Stimulated activated CD4-positive, alpha-beta T cell treated with anti-CD3 and anti-CD28 coated beads, Interleukin-4, amount 100 ng/mL, for 1 hour (primary cell): Measurements from ENCODE around the gene TGM2.

Experiments
- DNase-seq: peaks from one replicate; pipeline ENCODE4 v3.0.0-alpha.2; 2020

The TGM2 gene

GRCh38 chr20:38129248-38129865, 35.7 kb downstream of the TGM2 start:
- no peak for DNase-seq

DNA sequence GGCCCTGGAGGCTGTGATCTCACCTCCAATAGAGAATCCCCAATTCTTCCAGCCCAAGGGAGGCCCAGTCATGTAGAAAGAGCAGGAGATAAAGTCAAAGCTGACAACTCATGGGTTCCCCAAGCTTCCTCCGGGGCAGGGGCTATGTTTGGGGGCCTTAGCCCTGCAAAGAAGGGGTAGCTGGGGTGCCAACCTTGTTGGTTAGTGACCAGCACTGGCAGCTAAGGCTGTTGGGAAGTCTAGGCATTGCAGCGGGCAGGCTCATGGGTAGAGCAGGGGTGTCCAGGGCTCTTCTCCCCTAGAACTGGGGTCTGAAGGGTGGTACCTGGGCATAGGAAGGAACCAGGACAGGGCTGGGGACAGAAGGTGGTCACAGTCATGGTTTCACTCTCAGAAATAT, 36.4 kb downstream of the TGM2 start:
- DNase-seq = no peak

- DNase-seq = no peak
Measured at GRCh38 chr20:38127920-38128528, 37.0 kb downstream of the TGM2 start.

- DNase-seq = no peak
Measured at GRCh38 chr20:38126932-38127621, 38.0 kb downstream of the TGM2 start.

DNA sequence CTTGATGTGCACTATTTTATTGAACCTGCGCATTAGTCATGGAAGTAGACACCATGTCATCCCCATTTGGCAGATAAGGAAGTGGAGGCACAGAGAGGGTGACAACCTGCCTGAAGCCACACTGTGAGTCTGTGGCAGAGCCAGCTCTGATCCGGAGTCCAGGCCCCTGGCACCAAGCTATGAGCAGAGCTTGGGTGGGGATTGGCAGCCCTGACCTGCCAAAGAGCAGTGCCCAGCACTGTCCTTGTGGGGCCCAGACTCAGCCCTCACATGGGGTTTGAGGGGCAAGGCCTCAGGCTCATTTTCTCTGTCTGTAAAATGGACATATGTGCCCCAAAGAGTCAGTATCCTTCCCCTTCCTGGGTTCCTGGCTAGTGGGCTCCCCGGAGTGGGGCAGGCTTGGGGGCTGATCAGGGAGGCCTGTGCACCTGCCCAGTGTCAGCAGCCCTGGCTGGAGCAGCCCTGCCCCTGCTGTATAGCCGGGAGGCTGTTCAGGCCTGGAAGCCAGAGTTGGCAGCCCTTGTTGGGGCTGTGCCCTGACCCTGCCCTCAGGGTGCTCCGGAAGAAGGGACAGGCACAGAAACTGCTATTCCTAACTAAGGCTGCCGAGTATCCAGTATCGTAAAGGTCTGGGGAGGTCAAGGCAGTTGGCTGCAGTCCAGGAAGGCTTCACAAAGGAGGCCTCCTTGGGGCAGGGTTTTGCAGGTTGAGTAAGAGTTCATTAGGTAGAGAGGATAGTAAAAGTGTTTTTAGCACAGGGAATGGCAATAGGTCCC, 38.7 kb downstream of the TGM2 start:
- no peak for DNase-seq

GRCh38 chr20:38125157-38126056, 39.7 kb downstream of the TGM2 start:
- no peak for DNase-seq

DNA sequence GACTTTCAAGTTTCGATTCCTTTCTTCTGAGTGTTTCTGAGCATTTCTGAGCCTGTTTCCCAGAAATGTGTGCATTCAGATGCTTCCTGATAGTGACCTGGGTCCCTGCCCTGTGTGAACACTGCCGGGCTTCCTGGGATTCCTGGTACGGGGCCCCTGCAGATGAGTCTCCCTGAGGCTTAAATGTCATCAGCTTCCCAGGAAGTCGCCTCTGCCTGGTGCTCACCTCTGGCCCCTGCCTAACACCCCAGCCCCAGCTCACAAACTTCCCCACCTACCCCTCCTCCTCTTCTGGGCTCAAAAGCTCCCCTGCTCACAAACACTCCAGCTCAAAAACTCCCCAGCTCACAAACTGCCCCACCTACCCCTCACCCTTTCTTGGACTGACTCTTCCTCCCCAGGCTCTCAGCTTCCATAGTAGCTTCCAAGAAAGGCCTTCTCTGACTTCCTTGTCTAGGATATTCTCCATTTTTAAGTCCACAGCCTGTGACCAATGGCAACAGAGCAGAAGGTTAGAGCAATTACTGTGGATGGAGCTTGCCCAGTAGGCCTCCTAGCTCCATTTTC, 42.0 kb downstream of the TGM2 start:
- DNase-seq = no peak

DNA sequence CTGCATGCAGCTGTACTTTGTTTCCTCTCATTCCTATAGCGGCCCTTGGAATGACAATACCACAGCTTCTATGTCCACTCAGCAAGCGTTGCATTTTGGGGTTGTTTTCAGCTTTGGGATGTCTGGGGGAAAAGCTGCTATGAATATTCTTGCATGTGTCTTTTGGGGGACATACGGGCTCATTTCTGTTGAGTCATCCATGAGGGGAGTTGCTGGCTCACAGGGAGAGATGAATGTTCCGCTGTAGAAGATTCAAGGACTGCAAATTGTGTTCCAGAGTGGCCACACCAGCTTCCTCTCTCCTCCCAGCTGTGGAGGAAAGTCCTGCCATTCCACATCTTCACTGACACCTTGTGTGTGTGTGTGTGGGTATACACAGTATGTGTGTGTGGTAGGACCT, 43.3 kb downstream of the TGM2 start:
- DNase-seq = no peak

- no peak for DNase-seq
Measured at GRCh38 chr20:38120625-38120988, 44.5 kb downstream of the TGM2 start.

- DNase-seq = no peak
Measured at GRCh38 chr20:38119446-38119845, 45.6 kb downstream of the TGM2 start.

GRCh38 chr20:38117635-38118034, 47.4 kb downstream of the TGM2 start:
- DNase-seq = no peak

- no peak for DNase-seq
Measured at GRCh38 chr20:38117205-38117604, 47.9 kb downstream of the TGM2 start.

DNA sequence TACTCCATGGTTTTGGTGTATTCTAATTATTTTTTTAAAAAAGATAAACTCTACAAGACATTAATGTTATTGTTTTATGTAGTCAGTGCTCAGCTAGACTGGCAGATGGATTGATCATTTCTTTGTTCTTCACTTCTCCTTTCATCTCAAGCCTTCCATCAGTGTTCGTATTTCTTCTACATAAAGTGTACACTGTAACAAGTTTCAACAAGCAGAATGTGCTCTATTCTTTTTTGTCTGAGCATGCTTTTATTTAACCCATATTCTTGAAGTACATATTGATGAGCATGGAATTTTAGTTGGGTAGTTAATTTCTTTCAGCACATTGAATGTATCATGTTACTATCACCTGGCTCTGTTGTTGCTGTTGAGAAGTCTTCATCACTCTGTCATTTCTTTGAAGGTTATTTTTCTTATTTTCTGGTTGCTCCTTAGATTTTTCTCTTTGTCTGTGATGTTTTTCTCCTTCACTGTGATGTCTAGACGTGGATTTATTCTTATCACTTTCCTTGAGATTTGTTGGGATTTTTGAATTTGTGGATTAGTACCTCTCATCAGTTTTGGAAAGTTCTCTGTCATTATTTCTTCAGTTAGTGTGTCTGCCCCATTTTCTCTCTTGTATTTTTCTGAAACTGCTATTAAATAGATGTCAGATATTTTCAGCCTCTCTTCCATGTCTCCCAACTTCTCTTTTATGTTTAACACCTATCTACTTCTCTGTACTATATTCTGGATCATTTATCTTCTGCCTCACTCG, 48.5 kb downstream of the TGM2 start:
- no peak for DNase-seq

DNA sequence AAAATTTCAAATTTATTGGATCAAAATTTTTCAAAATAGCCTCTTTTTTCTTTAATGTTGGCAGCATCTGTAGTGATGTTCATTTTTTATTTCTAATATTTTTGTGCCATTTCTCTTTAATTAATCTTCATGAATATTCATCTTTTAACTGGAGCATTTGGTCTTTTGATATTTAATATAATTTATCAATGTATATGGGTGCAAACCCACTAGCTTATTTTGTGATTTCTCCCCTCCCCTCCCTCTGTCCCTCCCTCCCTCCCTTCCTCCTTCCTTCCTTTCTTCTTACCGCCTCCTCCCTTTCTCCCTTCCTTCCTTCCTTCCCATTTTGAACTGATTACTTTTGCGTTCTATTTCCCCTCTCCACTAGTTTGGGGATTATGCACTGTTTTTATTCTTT, 49.2 kb downstream of the TGM2 start:
- DNase-seq = no peak

- DNase-seq = no peak
Measured at GRCh38 chr20:38115205-38115604, 49.9 kb downstream of the TGM2 start.

DNA sequence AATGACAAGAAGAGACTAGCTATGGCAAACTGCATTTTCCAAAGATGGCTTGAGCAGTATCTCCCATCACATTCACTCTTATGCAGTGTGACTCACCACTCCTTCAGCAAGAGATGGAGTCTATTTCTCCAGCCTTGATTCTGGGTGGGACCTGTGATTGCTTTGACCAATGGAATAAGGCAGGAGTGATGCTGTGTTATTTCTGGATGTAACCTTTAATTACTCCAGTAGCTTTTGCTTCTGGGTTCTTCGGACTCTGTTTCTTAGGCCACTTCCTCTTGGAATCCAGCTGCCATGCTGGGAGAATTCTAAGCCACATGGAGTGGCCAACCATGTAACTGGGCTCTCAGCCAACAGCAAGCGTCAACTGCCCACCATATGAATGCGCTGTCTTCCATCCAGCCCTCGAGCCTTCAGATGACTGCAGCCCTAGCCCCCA, 50.7 kb downstream of the TGM2 start:
- DNase-seq = no peak

GRCh38 chr20:38113401-38114325, 51.4 kb downstream of the TGM2 start:
- DNase-seq = no peak

DNA sequence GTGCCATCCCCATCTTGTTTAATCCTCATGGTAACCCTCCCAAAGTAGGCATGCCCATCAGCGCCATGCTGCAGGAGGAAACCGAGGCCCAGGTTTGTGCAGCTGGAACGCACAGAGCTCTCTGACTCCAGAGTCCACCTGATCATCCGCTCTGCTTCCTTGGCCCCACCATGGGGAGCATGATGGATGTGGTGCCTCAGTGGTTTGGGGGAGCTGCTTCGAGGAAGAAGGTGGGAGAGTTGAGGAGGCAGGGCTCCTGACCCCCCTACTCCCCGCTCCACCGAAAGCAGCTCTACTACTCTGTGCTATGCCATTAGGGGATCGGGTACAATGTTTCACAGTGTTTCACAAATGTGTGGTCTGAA, 52.2 kb downstream of the TGM2 start:
- DNase-seq = no peak

GRCh38 chr20:38112261-38112929, 52.7 kb downstream of the TGM2 start:
- DNase-seq = no peak
